Hippocampal formation (tissue), 2 donors: Measurements from ENCODE around the gene SPOCK1.
A peak's percentile ranks its signal among the peaks of the same experiment; 100 is the strongest.

ENCODE experiments used
- DNase-seq, 2 donors: peaks; one replicate each; lab custom pipeline; 2025; lab: John Stamatoyannopoulos, UW

Gene SPOCK1

DNA sequence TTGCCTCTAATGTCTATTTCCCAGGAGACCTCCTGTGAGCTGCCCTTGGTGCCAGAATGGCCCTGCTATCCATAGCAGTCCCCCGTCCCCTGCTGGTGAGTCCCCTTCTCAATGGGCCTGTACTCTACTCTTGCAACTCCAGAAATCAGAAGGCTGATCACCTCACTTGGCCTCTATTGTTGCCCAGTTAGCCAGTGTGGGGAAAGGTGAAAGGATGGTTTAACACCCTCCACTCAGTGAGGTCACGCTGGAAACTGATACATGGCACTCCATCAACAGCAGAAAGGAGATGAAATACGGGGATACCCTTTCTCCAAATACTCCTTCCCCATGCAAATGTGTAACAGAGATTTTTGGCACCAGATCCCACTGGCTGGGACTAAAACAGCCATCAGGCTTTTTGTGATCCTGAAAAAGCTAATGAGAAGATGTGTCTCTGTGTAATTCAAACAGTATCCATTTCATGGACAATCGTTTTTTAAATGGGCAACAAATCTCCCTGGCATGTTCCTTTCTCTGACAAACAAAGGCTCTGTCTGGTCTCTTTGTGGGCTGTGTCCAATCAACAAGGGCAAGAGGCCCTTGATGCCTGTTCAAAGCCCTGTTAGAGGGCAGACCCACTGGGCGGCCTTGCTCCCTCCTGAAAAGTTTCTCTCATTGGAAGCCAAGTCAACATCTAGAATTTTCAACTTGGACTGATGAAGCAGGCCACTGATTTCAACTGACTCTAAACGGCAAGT, 343.7 kb downstream of the SPOCK1 start:
- DNase-seq = peak in 1 of 2 donors; percentile 25

- DNase-seq = no peak
These were observed 346.5 kb downstream of the SPOCK1 start for GRCh38 chr5:137152616-137153015.

DNA sequence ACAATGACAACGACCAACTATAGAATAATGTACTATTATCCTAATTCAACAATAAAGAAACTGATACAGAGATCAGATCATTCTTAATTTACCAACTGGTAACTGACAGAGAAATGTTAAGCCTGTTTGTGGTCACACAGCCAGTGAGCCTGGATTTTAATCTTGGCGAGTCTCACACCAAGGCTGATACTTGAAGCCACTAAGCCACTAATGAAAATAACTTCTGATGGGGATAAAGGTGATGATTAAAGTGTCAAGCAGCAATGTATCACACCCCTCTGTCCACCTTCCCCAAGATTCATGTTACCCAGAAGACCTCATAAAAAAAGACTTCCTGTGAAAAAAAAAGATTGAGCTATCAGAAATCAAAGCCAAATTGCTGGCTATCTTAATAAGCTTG, 350.5 kb downstream of the SPOCK1 start:
- DNase-seq = no peak

GRCh38 chr5:137148159-137148558, 351.0 kb downstream of the SPOCK1 start:
- DNase-seq = no peak

- no peak for DNase-seq
These were observed 351.8 kb downstream of the SPOCK1 start for GRCh38 chr5:137147346-137147745.

DNA sequence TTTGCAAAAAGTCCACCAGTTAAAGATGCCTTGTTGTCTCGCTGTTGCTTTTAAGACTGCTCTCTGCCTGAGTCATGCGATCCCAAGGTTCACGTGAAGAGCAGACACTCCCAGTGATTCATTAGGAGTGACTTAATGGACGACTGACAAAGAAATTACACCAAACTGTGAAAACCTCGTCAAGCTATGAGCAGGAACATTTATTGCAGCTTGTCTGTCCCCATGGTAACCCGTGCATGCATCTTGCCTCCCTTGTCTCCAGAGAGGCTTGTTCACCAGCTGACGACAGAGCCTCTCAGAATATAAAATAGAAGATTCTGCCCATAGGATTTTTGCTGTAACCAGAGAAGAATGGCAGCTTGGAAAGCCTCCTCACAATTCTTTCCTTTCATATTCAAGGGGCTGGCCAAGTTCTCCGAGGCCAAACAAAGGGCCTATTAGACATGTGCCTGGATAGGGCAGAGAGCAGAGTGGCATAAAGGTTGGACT, 352.7 kb downstream of the SPOCK1 start:
- DNase-seq = peak; percentile 50 to 54

DNA sequence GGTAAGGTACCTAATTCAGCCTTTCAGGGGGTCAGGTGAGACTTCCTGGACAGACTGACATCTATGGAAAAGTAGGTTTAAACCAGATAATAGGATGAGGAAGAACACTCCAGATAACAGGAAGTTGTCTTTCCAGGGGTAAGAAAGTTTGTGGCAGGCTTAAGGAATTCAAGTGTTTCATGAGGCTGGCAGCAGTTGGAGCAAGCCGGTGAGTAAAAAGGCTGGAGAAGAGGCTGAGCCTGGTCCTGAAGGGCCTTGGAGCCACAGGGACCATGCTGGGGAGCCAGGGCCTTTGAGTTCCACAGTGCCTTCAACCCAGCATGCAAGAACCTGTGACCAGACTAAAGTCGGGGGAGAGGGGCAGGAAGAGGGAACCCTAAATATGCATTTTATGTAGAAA, 353.4 kb downstream of the SPOCK1 start:
- DNase-seq = no peak

GRCh38 chr5:137144656-137145055, 354.5 kb downstream of the SPOCK1 start:
- no peak for DNase-seq

GRCh38 chr5:137142764-137143605, 356.1 kb downstream of the SPOCK1 start:
- no peak for DNase-seq

DNA sequence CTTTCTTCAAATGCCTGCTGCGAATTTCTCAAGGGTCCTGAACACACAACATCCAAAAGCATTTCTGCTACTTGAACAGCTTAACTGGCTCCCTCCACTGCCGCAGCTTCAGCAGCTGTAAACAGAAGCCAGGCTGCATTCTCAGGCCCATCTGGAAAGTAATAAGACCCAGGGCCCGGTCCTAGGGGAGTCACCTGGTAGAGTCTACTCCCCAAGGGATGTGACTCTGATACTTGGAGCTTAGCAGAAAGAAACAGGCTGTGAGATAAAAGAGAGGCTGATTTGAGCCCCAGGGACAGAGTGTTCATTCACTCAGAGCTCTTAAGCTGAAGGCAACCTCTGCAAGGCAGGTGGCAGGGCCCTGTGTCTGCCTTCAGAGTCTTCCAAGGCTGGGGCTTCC, 356.8 kb downstream of the SPOCK1 start:
- DNase-seq = no peak

DNA sequence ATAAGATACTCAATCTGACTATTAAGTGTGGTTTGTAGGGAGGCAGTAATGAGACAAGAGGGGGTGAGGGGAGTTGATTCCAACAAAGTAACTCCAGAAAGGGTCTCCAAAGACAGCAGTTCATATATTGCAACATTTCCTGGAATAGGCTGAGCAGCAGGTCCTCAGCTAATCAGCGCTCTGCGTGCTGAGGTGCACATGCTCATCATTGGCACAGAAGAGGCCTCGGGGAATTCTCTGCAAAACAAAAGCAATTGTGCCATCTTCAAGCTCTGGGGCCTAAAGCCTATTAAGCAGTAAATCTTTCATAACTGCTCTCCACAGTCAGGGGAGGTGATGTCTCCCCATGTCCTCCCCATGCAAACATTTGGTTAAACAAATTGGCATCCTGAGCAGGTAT, 357.3 kb downstream of the SPOCK1 start:
- no peak for DNase-seq

- DNase-seq = no peak
These were observed 362.0 kb downstream of the SPOCK1 start for GRCh38 chr5:137136991-137137632.

GRCh38 chr5:137134920-137135532, 364.1 kb downstream of the SPOCK1 start:
- no peak for DNase-seq

DNA sequence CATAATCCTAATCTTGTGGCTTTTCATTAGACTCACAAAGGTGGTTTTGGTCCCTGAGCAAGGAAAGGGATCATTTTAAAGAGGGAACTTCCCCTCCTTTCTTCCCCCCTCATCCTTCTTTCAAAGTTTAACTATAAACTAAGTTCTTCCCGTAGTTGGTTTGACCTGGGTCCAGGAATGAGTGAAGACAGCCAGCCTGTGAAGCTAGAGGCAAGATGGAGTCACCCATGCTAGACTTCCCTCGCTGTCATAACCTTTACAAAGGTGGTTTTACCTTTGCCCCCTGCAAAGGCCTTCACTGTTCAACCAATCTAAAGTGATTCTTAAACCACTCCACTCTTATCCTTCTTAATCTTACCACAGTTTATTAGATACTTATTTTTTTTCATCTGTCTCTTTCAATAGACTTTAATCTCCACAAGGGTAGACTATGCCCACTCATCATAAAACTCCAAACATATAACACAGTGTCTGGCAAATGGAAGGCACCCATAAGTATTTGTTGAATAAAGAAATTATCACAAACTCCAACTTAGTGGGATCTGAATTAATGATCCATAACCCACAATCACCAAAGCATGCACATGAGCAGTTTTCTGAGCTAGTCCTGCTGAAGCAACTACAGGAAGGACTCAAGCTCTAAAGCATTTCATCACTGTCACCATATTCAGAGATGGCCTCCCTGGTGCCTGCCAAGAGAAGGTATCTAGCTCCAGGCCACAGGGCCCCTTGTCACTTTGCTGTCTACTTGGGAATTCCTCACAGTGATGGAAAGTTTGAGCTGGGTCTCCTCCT, 369.0 kb downstream of the SPOCK1 start:
- no peak for DNase-seq

DNA sequence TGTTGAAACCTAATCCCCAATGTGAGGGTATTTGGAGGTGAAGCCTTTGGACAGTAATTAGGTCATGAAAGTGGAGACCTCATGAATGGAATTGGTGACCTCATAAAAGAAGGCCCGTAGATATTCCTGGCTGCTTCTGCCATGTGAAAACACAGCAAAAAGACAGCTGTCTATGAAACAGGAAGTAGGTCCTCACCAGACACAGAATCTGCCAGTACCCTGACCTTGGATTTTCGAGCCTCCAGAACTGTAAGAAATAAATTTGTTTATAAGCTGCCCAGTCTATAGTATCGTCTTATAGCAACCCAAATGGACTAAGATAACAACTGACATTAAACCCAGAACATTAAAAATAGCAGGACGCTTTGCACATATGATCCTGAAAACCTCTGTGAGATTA, 371.1 kb downstream of the SPOCK1 start:
- no peak for DNase-seq

- DNase-seq = no peak
These were observed 372.3 kb downstream of the SPOCK1 start for GRCh38 chr5:137126829-137127228.

GRCh38 chr5:137122558-137122957, 376.6 kb downstream of the SPOCK1 start:
- DNase-seq = no peak

DNA sequence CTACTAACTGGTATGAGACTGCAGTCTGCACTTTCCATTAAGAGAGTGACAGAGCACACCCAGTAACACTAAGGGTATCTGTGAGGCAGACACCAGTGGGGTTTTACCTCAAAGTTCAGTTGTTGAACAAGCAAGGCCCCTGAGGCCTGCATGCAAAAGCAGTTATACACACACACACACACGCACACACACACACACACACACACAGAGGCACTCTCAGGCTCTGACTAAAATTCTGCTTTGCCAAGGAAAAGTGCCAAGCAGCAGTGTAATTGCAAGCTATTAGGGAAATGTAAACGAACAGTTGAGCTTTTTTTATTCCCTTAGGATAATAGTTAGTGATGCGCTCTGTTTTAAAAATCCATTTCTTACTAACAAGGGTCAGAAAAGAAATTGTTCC, 377.1 kb downstream of the SPOCK1 start:
- no peak for DNase-seq

- DNase-seq = no peak
These were observed 379.8 kb downstream of the SPOCK1 start for GRCh38 chr5:137119321-137119720.

GRCh38 chr5:137118629-137119028, 380.5 kb downstream of the SPOCK1 start:
- DNase-seq = no peak

GRCh38 chr5:137115152-137115551, 384.0 kb downstream of the SPOCK1 start:
- no peak for DNase-seq
